Brain microvascular endothelial cell (primary cell): Measurements from ENCODE around the gene MASP2.
"Not testable (repeated sequence)": the region's sequence is repeated elsewhere in the genome, so short reads cannot be mapped to it uniquely, and the experiment has no call there.

Experiments used
- DNase-seq: peaks from one replicate; pipeline ENCODE4 v3.0.0-alpha.2; 2020
- H3K27ac ChIP-seq: fragments of 250-450 bp; sonication (Bioruptor Pico); 2 replicates; pipeline ENCODE4 v1.5.1; 2020; ENCODE audit warnings: mild to moderate bottlenecking, moderate library complexity
- H3K27me3 ChIP-seq: fragments of 250-450 bp; sonication (Bioruptor Pico); replicated peaks from 2 replicates; pipeline ENCODE4 v1.5.1; 2020; ENCODE audit warnings: mild to moderate bottlenecking
- H3K36me3 ChIP-seq: fragments of 250-450 bp; sonication (Bioruptor Pico); replicated peaks from 2 replicates; pipeline ENCODE4 v1.5.1; 2020; ENCODE audit warnings: mild to moderate bottlenecking
- H3K4me3 ChIP-seq: 2 replicates; pipeline ENCODE4 v1.5.1; 2011; ENCODE audit warnings: low read depth, mild to moderate bottlenecking, control low read depth, low read length, moderate library complexity
- in situ Hi-C: cut with HindIII; loops from 2 replicates; pipeline ENCODE4 v1.10.0; 2017; ENCODE audit warnings: low sequenced_read_pairs, low pct_ligation_motif_present
- TF ChIP-seq, protein P1 (sequence below): IDR thresholded peaks from 2 replicates; pipeline ENCODE4 v1.5.1; 2011; ENCODE audit warnings: low read depth, mild to moderate bottlenecking, moderate library complexity, low read length, control low read depth, inconsistent platforms; ENCODE audit errors: missing control alignments

The MASP2 gene

GRCh38 chr1:11064942-11065341 is 17.9 kb upstream of the MASP2 start:
- H3K27me3 ChIP-seq, result no peaks in the 10 kb centered on the region
- TF ChIP-seq, protein P1, sequence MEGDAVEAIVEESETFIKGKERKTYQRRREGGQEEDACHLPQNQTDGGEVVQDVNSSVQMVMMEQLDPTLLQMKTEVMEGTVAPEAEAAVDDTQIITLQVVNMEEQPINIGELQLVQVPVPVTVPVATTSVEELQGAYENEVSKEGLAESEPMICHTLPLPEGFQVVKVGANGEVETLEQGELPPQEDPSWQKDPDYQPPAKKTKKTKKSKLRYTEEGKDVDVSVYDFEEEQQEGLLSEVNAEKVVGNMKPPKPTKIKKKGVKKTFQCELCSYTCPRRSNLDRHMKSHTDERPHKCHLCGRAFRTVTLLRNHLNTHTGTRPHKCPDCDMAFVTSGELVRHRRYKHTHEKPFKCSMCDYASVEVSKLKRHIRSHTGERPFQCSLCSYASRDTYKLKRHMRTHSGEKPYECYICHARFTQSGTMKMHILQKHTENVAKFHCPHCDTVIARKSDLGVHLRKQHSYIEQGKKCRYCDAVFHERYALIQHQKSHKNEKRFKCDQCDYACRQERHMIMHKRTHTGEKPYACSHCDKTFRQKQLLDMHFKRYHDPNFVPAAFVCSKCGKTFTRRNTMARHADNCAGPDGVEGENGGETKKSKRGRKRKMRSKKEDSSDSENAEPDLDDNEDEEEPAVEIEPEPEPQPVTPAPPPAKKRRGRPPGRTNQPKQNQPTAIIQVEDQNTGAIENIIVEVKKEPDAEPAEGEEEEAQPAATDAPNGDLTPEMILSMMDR, result no peak
- no peak for DNase-seq
- no peak overlapping the region for H3K4me3 ChIP-seq
- in situ Hi-C loops, result no loop called here
- peaks cover 44% of the 10 kb centered on the region for H3K36me3 ChIP-seq
- no peak overlapping the region for H3K27ac ChIP-seq

- in situ Hi-C loops, H3K27ac ChIP-seq, H3K27me3 ChIP-seq, DNase-seq, H3K4me3 ChIP-seq: not testable (repeated sequence)
- peaks cover 36% of the 10 kb centered on the region for H3K36me3 ChIP-seq
Observed at GRCh38 chr1:11063937-11064537, 17.0 kb upstream of the MASP2 start.

- in situ Hi-C loops, result no loop called here
- DNase-seq, result no peak
- H3K36me3 ChIP-seq, result peaks cover 29% of the 10 kb centered on the region
- H3K4me3 ChIP-seq, result no peak overlapping the region
- TF ChIP-seq, protein P1, result no peak
- H3K27ac ChIP-seq, result no peak overlapping the region
- no peaks in the 10 kb centered on the region for H3K27me3 ChIP-seq
Observed at GRCh38 chr1:11062965-11063401, 15.9 kb upstream of the MASP2 start.

DNA sequence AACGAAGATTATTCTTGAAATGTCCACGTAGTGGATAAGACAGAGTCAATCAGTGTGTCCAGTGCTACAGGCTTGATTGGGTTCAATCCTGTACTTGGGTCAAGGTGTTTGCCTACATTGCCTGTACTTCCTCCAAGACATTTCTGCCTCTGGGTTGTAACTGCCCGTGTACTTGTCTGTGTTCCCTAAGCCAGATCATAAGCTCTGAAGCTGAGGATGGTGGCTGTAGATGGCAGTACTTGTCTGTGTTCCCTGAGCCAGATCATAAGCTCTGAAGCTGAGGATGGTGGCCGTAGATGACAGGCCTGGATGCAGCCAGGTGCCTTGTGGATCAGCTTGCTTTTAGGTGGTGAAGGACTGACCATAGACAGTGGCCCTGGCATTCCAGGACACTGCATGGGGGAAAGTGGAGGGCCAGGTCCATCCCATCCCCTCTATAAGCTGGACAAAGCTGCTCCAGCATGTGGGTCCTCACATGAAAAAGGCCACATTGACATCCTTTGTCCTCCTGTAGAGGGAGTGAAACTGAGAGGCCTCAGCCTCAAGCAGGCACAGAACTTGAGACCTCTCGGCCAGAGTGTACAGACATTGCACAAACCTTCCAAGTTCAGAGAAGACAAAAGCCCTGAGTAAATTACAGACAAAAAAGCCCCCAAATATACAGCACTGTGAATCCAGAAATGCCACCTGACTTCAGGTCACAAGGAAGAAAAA is 14.8 kb upstream of the MASP2 start:
- no peak for DNase-seq
- in situ Hi-C loops, result no loop called here
- H3K27me3 ChIP-seq, result no peaks in the 10 kb centered on the region
- TF ChIP-seq, protein P1, result no peak
- H3K27ac ChIP-seq, result no peak overlapping the region
- H3K4me3 ChIP-seq, result no peak overlapping the region
- peaks cover 26% of the 10 kb centered on the region for H3K36me3 ChIP-seq

- no peaks in the 10 kb centered on the region for H3K27me3 ChIP-seq
- in situ Hi-C loops, result no loop called here
- TF ChIP-seq, protein P1, result peak; percentile 33
- H3K36me3 ChIP-seq, result peaks cover 30% of the 10 kb centered on the region
- peak; percentile 78 for DNase-seq
- peak within 1 kb of the TSS; percentile 88 for H3K4me3 ChIP-seq
- H3K27ac ChIP-seq, result peak within 1 kb of the TSS; percentile 50
Observed at GRCh38 chr1:11059968-11060830, 13.2 kb upstream of the MASP2 start, which contains the start of gene SRM. TSS of gene SRM (minus strand) at chr1:11060018. CDS start at chr1:11059943, 75 bp downstream.
